Measurements from ENCODE around the gene PADI1. TPM values are rescaled to one million over a fixed set of nuclear protein-coding genes. Genes with fewer than 3 reads are reported as not detected.

PADI1 gene
- polyA plus RNA-seq, 1 donor from 2014 or later = 0.66 TPM

DNA sequence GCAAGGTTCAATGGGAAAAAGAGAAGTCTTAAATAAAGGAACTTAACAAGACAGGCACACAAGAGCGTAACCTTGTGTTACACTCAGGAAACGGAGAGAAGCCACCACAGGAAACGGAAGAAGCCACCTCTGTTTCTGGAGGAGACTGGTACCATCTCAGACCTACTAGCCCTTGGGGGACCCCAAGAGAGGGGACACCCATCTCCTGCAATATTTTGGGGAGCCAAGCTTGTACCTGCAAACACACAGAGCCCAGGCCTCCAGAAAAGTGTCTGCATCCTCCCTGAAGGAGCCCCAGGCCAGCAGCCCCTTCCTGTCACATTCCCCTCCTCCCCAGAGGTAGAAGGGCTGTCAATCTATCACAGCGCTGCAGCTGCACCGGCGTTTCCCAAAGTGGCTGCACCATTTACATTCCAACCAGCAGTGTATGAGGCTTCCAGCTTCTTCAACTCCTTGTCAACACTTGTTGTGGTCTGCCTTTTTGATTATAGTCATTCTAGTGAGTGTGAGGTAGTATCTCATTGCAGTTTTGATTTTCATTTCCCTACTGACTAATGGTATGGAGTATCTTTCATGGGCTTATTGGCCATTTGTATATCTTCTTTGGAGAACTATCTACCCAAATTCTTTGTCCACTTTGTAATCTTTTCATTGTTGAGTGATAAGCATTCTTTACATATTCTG is 23.0 kb upstream of the PADI1 start:
- H3K79me2 ChIP-seq (replicated peaks; ENCODE audit: insufficient read depth, low read length) = no peaks in the 10 kb centered on the region
- no peaks in the 10 kb centered on the region for H4K20me1 ChIP-seq (ENCODE audit: insufficient read depth)
- H3K27me3 ChIP-seq (ENCODE audit: insufficient read depth, low read depth, low read length) = no peaks in the 10 kb centered on the region
- no peak overlapping the region for H3K4me2 ChIP-seq (ENCODE audit: low read length)
- H3K9me3 ChIP-seq (ENCODE audit: low read length) = no peaks in the 10 kb centered on the region
- no peak overlapping the region for H3K27ac ChIP-seq (ENCODE audit: low read length)
- no peaks in the 10 kb centered on the region for H3K9me2 ChIP-seq (ENCODE audit: insufficient read depth, low read length)
- no peak overlapping the region for H2AFZ ChIP-seq (ENCODE audit: low read depth, low read length)
- no peaks in the 10 kb centered on the region for H3F3A ChIP-seq (ENCODE audit: insufficient read depth, low read length, poor library complexity, severe bottlenecking)
- peak overlapping the region; percentile 6 for H3K4me3 ChIP-seq (ENCODE audit: low read length)
- H3K9ac ChIP-seq (ENCODE audit: low read length) = no peak overlapping the region
- TF ChIP-seq EP300 (conservative IDR thresholded peaks at IDR 0.05; ENCODE audit: poor library complexity, severe bottlenecking) (no peak), SMC3 (conservative IDR thresholded peaks at IDR 0.05; ENCODE audit: poor library complexity) (no peak), POLR2AphosphoS5 (IDR thresholded peaks at IDR 0.05) (no peak), RAD21 (conservative IDR thresholded peaks at IDR 0.05) (no peak), TAF1 (IDR thresholded peaks at IDR 0.05; ENCODE audit: low read depth) (no peak), EZH2 (IDR thresholded peaks at IDR 0.05; ENCODE audit: borderline replicate concordance, insufficient read depth, low read length, poor library complexity, severe bottlenecking) (no peak), MXI1 (conservative IDR thresholded peaks at IDR 0.05; ENCODE audit: poor library complexity, severe bottlenecking) (no peak)
- TF ChIP-seq, protein P1, sequence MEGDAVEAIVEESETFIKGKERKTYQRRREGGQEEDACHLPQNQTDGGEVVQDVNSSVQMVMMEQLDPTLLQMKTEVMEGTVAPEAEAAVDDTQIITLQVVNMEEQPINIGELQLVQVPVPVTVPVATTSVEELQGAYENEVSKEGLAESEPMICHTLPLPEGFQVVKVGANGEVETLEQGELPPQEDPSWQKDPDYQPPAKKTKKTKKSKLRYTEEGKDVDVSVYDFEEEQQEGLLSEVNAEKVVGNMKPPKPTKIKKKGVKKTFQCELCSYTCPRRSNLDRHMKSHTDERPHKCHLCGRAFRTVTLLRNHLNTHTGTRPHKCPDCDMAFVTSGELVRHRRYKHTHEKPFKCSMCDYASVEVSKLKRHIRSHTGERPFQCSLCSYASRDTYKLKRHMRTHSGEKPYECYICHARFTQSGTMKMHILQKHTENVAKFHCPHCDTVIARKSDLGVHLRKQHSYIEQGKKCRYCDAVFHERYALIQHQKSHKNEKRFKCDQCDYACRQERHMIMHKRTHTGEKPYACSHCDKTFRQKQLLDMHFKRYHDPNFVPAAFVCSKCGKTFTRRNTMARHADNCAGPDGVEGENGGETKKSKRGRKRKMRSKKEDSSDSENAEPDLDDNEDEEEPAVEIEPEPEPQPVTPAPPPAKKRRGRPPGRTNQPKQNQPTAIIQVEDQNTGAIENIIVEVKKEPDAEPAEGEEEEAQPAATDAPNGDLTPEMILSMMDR (IDR thresholded peaks at IDR 0.05; ENCODE audit: poor library complexity, severe bottlenecking) = no peak
- TF ChIP-seq, protein P2, sequence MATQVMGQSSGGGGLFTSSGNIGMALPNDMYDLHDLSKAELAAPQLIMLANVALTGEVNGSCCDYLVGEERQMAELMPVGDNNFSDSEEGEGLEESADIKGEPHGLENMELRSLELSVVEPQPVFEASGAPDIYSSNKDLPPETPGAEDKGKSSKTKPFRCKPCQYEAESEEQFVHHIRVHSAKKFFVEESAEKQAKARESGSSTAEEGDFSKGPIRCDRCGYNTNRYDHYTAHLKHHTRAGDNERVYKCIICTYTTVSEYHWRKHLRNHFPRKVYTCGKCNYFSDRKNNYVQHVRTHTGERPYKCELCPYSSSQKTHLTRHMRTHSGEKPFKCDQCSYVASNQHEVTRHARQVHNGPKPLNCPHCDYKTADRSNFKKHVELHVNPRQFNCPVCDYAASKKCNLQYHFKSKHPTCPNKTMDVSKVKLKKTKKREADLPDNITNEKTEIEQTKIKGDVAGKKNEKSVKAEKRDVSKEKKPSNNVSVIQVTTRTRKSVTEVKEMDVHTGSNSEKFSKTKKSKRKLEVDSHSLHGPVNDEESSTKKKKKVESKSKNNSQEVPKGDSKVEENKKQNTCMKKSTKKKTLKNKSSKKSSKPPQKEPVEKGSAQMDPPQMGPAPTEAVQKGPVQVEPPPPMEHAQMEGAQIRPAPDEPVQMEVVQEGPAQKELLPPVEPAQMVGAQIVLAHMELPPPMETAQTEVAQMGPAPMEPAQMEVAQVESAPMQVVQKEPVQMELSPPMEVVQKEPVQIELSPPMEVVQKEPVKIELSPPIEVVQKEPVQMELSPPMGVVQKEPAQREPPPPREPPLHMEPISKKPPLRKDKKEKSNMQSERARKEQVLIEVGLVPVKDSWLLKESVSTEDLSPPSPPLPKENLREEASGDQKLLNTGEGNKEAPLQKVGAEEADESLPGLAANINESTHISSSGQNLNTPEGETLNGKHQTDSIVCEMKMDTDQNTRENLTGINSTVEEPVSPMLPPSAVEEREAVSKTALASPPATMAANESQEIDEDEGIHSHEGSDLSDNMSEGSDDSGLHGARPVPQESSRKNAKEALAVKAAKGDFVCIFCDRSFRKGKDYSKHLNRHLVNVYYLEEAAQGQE (IDR thresholded peaks at IDR 0.05; ENCODE audit: borderline replicate concordance) = no peak
- H3K36me3 ChIP-seq (ENCODE audit: insufficient read depth, low read length) = no peaks in the 10 kb centered on the region

DNA sequence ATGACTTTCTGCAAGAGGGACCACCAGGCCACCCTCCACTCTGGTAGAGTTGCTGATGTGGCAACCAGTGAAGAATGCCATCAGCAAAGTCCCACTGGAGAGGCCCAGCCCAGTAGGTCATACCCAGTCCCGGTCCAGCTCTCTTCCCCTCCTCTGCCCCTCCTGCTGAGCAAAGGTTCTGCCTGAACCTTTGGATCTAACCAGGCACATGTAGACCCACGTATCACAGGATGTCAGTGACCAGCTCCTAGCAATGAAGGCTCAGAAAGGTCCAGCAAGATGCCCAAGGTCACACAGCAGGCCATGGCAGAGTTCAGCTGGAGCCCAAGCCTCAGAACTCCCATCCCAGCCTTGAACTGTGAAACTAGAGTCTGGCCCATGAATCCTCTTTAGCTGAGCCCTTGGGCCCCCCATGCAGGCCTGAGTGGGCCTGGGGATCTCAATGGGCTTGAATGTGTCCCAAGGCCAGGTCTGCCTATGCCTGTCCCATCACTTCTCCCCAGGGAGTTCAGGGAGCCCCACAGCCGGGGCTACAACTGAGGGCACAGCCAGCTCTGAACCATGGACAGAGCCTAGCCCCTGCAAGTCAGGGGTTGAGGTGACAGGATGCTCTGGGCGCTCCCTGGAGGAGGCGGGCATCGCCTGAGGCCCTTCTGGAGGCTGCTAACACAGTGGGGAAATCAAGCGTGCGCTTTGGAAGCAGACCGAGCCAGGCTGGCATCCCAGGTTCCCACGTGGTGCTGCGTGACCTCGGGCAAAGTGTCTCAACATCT is 21.4 kb upstream of the PADI1 start:
- H3K4me3 ChIP-seq (ENCODE audit: low read length) = no peak overlapping the region
- H3K79me2 ChIP-seq (replicated peaks; ENCODE audit: insufficient read depth, low read length) = no peaks in the 10 kb centered on the region
- H3K9me2 ChIP-seq (ENCODE audit: insufficient read depth, low read length) = no peaks in the 10 kb centered on the region
- H2AFZ ChIP-seq (ENCODE audit: low read depth, low read length) = no peak overlapping the region
- H3K27ac ChIP-seq (ENCODE audit: low read length) = no peak overlapping the region
- no peaks in the 10 kb centered on the region for H3K27me3 ChIP-seq (ENCODE audit: insufficient read depth, low read depth, low read length)
- H3K9ac ChIP-seq (ENCODE audit: low read length) = no peak overlapping the region
- H4K20me1 ChIP-seq (ENCODE audit: insufficient read depth) = no peaks in the 10 kb centered on the region
- no peaks in the 10 kb centered on the region for H3K9me3 ChIP-seq (ENCODE audit: low read length)
- H3K36me3 ChIP-seq (ENCODE audit: insufficient read depth, low read length) = no peaks in the 10 kb centered on the region
- TF ChIP-seq MXI1 (conservative IDR thresholded peaks at IDR 0.05; ENCODE audit: poor library complexity, severe bottlenecking) (no peak), EZH2 (IDR thresholded peaks at IDR 0.05; ENCODE audit: borderline replicate concordance, insufficient read depth, low read length, poor library complexity, severe bottlenecking) (no peak), EP300 (conservative IDR thresholded peaks at IDR 0.05; ENCODE audit: poor library complexity, severe bottlenecking) (no peak), POLR2AphosphoS5 (IDR thresholded peaks at IDR 0.05) (no peak)
- H3K4me2 ChIP-seq (ENCODE audit: low read length) = no peak overlapping the region
- H3F3A ChIP-seq (ENCODE audit: insufficient read depth, low read length, poor library complexity, severe bottlenecking) = no peaks in the 10 kb centered on the region

Measured in neural cell (in vitro differentiated cells).